Measurements from ENCODE around the gene BORCS5. TPM values are rescaled to one million over a fixed set of nuclear protein-coding genes. Genes with fewer than 3 reads are reported as not detected.

Gene BORCS5
- polyA plus RNA-seq, 2 of the 4 experiments (the other 2 are of a cell fraction): 5.1 to 10.2 TPM

- peak overlapping the region; percentile 80 to 83; a peak in 4 of 6 replicates for H3K27ac ChIP-seq
- DNase-seq (ENCODE audit: low read depth in 1 of 2, low spot score in 1 of 2) (no peak), ATAC-seq (no peak), FAIRE-seq (no peak)
- no peak for TF ChIP-seq NR3C1 (IDR thresholded peaks at IDR 0.05)
- TF ChIP-seq KDM1A (IDR thresholded peaks at IDR 0.05; ENCODE audit: low read depth): no peak
- no peak for TF ChIP-seq ZNF302 (CRISPR knock-in tag; IDR thresholded peaks at IDR 0.05)
- TF ChIP-seq RNF2 (IDR thresholded peaks at IDR 0.05; ENCODE audit: borderline replicate concordance, low read depth): no peak
- no peak for TF ChIP-seq REST (IDR thresholded peaks at IDR 0.05)
- TF ChIP-seq NFE2L2 (conservative IDR thresholded peaks at IDR 0.05; ENCODE audit: low read length): no peak
- TF ChIP-seq EHF (CRISPR knock-in tag; IDR thresholded peaks at IDR 0.05): no peak
- TF ChIP-seq MAZ (IDR thresholded peaks at IDR 0.05; ENCODE audit: borderline replicate concordance, low read depth, low read length): no peak
- TF ChIP-seq CBX8 (IDR thresholded peaks at IDR 0.05): no peak
- no peak for TF ChIP-seq HES2 (IDR thresholded peaks at IDR 0.05)
- TF ChIP-seq ZC3H11A (IDR thresholded peaks at IDR 0.05): no peak
- no peak for TF ChIP-seq CBX2 (IDR thresholded peaks at IDR 0.05; ENCODE audit: borderline replicate concordance, low read depth)
- TF ChIP-seq SREBF2 (IDR thresholded peaks at IDR 0.05): no peak
- WGBS (ENCODE audit: missing lambda C conversion rate): 94% methylated on average over 2 of the region's 2 CpGs
- ChIA-PET POLR2A (interaction anchor here (0.7 kb wide), 1 partner anchor 26 kb away, joined by 4 read pairs; no protein-coding TSS in a partner anchor), CTCF (interaction anchor here (0.6 to 1.1 kb wide), 3 partner anchors 9 to 209 kb away, joined by 3 to 4 read pairs (median 4); no protein-coding TSS in a partner anchor)
- peaks cover 63% of the 10 kb centered on the region for H3K4me1 ChIP-seq
- no peak overlapping the region for H3K4me2 ChIP-seq
- H3K4me3 ChIP-seq: no peak overlapping the region
- no peaks in the 10 kb centered on the region for H3K9me3 ChIP-seq
Observed at GRCh38 chr12:12445882-12446181, 89.0 kb downstream of the BORCS5 start.

DNA sequence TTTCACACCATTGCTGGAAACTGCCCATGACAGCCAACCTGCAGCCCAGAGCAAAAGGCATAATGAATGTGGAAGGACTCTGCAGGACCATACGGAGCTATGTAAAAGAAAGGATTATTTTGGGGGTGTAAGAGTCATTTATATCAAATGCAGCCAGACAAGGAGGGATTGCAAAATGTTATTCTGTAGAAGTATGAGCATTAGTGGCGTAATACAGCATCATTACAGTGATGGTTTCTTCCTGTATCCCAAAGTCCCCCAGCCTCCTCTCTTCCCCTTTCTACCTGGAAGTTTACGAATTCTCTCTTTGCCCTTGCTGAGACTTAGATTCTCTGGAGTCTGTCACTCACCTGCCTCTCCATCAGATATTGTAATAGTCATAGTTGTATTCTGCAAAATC is 89.9 kb downstream of the BORCS5 start:
- CTCF ChIA-PET: interaction anchor here (0.6 to 0.9 kb wide), 2 partner anchors 48 to 826 kb away, joined by 3 read pairs; no protein-coding TSS in a partner anchor
- Histone ChIP-seq H3K27ac (peak overlapping the region; percentile 80 to 83; a peak in 4 of 6 replicates), H3K4me3 (no peak overlapping the region), H3K4me1 (peaks cover 59% of the 10 kb centered on the region), H3K4me2 (no peak overlapping the region), H3K9me3 (no peaks in the 10 kb centered on the region)
- WGBS (ENCODE audit: missing lambda C conversion rate): 88% methylated on average over 3 of the region's 3 CpGs
- POLR2A ChIA-PET: no interaction called here
- FAIRE-seq (no peak), ATAC-seq (no peak), DNase-seq (ENCODE audit: low read depth in 1 of 2, low spot score in 1 of 2) (no peak)
- TF ChIP-seq HDAC2 (IDR thresholded peaks at IDR 0.05) (no peak), EHF (CRISPR knock-in tag; IDR thresholded peaks at IDR 0.05) (no peak), TFCP2L1 (CRISPR knock-in tag; IDR thresholded peaks at IDR 0.05) (no peak), ZC3H11A (IDR thresholded peaks at IDR 0.05) (no peak), FOSL2 (IDR thresholded peaks at IDR 0.05) (no peak), FOSL2 (CRISPR knock-in tag; IDR thresholded peaks at IDR 0.05) (no peak), HES2 (IDR thresholded peaks at IDR 0.05) (no peak), MAZ (IDR thresholded peaks at IDR 0.05; ENCODE audit: borderline replicate concordance, low read depth, low read length) (no peak), RARB (CRISPR knock-in tag; IDR thresholded peaks at IDR 0.05) (no peak), CTCF (IDR thresholded peaks at IDR 0.05) (no peak)
